GM19438 (cell line): Measurements from ENCODE around the gene ST6GALNAC3.
"Not testable (repeated sequence)": the region's sequence is repeated elsewhere in the genome, so short reads cannot be mapped to it uniquely, and the experiment has no call there.

ENCODE experiments used
- ATAC-seq: cut with Tn5 transposase; IDR thresholded peaks from one replicate; pipeline ENCODE4 v1.9.1; 2021; ENCODE audit warnings: low read depth; ENCODE audit not compliant: unreplicated experiment

The ST6GALNAC3 gene

DNA sequence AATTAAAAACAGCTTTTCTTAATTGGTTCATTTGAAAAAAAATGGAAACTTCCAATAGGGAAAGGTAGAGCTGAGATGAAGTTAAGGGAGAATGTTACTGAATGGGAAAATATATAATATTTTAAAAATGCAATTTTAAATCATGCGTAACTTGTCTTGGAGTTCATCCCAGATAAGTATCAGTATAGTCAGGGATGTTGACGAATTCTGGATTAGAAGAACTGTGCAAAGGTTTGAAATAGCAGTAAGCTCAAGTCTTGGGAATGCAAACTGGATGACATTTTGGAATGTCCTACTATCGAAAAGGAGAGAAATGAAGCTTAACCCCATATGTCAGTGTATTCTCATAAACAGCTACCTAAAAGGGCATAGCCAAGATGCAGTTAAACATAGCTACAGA lies 4.0 kb upstream of the ST6GALNAC3 start:
- ATAC-seq: no peak

DNA sequence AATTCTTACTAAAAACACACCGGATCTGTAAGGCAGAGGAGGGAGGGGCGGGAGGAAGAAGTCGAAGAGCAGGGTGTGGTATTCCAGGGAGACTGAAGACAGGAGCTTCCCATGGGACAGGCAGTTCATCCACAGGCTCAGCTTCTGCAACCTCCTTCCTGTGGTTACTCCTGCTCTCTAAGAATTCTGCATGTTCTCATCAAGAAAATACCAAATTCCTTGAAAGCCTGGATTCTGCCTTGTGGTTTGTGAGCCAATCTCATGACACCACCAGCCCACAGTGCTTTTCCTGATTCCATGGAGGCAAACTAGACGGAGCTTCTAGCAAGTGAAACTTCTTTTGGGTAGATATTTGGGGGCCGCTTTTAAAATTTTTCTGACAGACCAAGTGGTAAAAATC lies 1.1 kb upstream of the ST6GALNAC3 start:
- no peak for ATAC-seq

DNA sequence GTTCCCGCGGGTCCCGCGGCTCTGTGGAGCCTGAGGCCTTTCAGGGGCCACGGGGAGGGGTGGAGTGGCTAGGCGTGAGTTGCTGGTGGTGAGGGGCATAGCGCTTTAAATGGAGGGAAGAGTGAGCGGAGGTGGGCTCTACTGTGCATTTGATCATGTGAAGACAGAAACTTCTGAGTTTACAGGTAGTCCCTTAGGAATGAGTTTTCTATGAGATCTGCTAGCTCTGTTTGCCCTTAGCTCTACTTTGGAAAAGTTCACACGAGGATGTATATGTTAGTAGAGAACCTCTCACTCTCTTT lies 593 bp downstream of the ST6GALNAC3 start:
- ATAC-seq: no peak

DNA sequence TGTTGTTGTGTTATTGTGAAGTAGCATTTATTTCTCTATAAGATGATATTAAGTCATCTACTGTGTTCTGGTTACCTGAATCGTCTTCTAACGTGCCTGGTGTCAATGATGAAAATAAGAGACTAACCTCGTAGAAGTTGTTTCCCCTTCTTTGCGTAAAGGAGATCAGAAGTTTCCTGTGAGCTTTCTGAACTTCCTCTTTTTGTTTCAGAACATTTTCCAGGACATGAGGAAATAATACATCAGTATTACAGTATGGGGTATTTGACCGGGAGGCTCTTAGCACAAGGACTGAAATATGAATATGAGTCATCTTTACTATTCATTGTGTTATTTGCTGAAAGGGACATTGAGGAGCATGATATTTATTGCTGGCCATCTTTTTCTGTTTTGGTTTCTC lies 1.3 kb downstream of the ST6GALNAC3 start:
- no peak for ATAC-seq

DNA sequence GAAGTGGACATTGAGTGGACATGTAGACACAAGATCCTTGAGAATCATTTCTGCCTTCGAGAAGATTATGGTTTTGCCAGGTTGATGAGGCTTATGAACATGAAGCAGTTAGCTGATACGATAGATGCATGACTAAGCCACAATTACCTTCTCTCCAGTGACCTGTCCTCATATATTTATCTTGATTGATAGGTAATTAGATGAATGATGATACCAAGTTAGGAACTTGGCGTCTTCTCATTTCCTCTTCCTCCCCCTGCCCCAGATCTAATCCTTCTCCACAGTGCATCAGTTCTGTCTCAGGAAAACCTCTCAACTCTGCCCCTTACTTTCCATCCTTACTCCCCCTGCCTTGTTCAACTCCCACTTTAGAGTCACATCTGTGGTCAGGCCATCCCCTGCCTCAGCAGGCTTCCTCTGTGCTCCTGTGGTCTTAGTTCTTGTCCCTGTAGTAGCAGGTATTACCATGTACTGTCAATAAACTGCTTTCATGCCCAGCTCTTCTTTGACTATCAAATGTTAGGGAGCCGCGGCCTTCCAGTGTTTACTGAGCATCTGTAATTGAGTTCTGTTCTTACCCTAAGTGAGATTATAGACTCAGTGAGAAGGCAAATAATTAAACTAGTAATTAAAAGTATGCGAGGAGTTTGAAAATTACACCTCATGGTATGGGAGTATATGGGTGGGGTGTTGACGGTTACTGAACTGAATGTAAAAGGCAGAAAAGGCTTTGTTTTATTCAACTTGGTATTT lies 5.1 kb downstream of the ST6GALNAC3 start:
- ATAC-seq: no peak

DNA sequence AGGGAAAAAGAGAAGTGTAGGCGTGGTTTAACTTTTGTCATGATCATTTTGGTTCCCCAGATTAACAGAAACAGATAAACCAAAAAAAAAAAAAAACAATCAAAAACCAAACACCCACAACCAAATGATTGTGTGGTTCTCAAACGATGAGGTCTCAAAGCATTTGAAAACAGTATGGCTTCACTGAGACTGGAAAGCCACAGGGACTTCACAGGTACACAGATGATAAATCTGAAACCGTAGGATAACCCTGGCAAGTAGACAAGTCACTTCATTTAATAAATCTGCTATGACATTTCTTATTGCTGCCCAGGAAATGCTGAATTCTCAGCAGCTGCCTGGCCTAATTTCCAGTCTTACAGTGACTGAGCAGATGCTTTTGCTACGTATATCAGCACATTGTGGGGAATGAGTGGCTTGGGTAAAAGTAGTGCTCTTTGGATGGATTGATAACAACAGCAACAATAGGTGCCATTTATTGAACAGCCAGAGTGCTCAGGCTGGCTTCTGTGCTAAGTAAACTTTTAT lies 6.1 kb downstream of the ST6GALNAC3 start:
- ATAC-seq: no peak

DNA sequence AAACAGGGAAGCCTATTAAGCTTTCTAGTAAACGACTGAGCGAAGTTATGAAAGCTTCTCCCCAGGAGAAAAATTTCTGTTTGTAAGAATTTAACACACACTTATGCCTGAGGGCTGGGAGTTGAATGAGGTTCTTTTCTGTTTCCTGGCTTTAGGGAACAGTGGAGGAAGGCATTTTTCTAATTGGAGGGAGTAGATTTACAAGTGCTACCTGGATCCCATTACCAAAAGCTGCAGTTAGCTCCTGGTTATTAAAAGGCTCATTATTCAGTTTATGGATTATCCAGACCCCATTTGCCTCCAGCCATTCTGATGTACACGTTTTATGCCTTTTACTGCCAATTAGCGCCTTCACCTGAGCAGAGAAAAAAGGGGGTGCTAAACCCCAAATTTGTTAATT lies 7.5 kb downstream of the ST6GALNAC3 start:
- ATAC-seq: no peak

DNA sequence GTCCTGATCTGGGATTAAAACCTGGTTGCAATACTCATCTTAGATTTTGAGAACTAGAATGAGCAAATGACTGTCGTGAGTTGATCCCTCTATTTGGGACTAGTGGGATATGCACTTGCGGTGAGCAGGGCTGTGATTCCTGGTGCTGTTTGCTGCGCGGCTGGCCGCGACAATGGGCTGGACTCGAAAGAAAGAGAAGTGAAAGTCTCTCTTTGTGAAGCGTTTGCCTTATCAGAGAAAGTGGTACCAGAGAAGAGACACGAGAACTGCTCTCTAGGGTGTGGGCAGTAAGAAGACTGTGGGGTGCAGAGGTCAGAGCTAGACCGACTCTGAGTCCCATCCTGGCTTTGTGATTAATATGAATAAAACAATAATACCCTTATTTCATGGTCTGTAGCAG lies 8.6 kb downstream of the ST6GALNAC3 start:
- no peak for ATAC-seq

DNA sequence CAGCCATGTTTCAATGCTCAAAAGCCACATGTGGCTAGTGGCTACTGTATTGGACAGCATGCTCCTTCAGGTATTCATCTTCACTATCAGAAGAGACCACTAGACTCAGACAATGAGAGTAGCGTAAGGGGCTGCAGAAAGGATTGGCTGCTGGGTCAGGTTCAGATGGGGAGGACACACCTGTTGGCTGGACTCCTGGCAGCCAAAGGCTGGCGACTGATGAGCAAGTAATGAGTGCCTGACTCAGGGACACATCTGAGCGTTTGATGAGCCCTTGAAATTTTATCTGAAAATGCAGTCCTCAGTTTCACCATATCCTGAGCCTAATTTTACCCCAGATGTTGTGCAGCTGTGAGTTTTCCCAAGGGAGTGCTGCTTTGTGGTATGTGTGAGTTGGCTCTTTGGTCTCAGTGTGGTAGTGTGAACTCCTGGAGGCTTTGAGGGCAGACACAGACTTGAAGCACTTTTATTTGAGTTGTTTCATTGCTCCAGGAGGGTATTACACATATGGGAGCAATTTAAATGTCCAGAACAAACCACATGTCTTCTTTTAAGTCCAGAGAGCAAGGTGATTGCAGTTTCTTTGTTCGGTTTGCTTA lies 9.6 kb downstream of the ST6GALNAC3 start:
- no peak for ATAC-seq

DNA sequence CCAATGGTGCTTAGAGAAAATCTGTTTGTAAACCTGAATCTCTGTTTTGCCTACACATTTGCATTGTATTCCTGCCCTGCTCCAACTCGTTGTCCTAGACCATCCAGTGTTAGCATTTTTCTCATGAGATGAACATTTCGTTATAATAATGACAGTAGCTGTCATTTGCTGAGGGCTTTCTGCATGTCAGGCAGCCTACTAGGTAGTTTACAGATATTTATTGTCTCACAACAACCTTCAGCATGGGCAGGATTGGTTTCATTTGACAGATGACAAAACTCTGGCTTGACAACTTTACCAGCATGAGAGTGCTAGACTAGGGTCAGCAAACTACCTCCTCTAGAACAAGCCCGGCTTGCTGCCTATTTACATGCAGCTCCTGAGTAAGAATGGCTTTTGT lies 10.1 kb downstream of the ST6GALNAC3 start:
- no peak for ATAC-seq

DNA sequence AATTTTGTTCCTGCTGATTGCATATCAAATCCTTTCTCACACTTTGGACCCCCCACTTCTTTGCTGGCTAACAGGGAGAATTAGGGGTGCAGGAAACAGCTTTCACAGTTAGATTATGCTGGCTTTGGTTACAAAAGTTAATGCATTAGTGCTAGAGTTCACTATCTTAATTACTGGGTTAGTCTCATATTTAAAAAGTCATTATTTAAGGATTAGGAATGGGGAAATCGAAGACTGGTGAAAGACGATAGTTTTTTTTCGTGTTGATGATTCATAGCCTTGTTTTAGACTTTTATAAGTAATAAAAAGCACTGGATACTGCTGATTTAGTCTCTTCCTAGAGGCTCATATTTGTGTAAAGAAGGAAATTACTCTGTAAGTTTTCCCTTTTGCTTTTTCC lies 11.6 kb downstream of the ST6GALNAC3 start:
- no peak for ATAC-seq

DNA sequence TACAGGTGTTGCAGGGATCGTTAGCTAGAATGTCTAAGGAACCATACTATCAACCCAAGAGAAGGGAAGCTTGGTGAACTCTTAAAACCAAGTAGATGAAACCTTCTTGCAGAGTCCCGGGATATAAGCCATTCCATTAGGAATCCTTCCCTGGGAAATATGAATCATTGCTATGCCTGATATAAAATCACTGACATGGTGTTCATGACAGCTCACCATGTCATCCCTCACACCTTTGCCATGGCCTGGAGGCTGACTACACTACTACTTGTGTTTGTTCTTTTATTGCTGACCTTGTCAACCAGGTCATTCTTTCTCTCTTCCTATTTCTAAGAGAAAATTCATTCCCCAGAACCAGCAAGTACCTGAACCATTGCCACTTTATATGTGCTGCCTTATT lies 12.1 kb downstream of the ST6GALNAC3 start:
- no peak for ATAC-seq

DNA sequence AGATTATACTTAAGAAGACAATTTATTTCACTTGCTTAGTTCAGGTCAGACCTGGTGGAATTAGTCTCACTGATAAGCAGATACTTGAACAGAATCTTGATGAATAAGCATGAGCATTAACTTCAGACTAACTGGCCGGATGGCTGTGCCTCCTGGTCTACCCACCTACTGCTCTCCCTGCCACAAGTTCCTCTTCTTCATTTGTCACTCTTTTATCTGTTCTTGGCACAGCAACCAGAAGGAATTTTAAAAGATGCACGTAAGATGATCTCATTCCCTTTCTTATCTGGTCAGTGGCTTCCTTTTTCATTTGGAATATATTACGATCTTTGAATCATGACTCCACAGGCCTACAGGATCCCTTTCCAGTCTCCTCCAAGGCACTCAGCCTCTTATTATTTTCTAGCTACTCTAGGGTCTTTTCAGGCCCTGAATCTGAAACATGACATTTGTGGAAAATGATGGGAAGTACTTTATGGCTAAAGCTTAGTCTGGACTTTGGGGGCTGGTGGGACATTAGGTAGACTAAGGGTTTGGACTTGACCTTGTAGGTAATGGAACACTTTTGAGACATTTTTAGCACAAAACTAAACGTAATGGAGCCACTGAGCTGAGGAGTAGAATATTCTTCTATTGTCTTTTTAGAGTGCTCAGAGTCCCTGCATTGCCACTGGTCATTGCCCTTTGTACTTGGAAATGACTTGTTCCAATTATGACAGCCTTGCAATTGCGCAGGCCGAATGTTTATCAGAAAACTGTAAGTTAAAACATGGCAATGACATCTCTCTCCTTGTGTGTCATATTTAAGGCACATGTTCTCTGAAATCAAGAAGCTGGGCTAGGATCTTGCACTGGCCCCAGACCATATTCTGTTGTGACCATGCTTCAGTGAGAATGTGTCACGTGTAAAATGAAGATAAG lies 16.0 kb downstream of the ST6GALNAC3 start:
- no peak for ATAC-seq

DNA sequence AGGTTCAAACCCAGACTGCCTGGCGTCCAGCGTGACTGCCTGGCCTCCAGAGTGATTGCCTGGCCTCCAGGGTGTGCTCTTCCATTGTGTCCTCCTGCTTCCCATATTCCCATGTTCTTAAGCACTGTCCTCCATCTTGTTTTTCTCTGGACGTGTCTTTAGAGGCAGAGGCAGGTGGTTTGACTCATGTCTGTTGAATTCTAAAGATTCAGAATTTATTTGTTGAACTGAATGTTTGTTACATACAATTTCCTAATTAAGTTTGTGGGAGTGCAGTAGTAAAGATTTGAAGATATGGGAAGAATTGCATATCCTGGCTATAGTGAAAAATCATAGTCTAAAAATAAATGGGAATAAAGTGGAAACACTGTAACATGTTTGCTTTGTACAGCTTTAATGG lies 18.3 kb downstream of the ST6GALNAC3 start:
- ATAC-seq: no peak

DNA sequence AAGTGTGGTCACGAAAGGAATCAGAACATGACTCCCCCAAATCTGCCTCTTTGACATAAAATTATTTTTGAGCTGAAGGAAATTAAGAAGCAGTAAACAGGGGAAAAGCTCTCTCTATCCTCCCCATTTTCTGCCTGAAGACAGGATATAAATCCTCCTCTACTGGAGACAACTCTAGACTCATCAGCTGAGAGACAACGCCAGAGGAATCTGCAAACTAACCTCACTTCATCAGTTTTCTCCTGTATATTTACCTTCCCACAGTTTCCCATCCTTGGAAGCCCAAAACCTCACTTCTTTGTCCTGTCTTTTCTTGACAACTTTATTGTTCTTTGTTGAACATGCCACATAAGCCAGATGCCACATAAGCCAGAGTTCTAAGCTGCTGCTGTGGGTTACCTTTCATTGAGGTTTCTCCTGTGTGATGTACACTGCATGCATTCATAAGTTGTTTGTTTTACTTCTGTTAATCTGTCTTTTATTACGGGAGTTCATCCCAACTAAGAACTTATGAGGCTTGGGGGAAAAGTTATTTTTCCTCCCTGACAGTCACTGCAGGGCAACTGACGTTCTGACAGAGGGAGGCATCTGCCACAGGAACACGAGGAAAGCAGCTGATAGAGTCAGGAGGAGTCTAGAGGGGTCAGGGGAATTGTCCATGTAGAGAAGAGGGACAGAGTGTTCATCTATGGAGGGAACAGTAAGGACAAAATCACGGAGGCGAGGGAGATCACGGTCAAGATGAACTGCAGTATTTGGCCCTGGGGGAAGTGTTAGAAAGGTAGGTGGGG lies 19.2 kb downstream of the ST6GALNAC3 start:
- ATAC-seq: no peak

DNA sequence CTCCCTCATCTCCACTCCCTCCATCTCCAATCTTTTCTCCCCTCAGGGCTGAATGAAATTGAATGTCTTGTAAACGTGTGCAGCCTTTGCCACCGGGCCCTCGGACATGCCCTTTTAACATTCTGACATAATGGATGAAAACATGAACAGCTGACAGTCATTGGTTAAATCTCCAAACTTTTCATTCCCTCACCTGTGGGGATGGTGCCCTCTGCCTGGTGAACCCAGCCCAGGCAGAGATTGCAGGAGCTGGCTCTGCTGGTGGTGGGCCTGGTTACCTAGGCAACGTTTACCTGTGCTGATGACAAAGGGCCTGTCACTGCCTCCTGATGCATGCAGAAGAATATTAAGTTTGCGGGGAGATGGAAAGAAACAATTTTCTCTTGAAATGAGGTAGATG lies 21.3 kb downstream of the ST6GALNAC3 start:
- ATAC-seq: no peak

DNA sequence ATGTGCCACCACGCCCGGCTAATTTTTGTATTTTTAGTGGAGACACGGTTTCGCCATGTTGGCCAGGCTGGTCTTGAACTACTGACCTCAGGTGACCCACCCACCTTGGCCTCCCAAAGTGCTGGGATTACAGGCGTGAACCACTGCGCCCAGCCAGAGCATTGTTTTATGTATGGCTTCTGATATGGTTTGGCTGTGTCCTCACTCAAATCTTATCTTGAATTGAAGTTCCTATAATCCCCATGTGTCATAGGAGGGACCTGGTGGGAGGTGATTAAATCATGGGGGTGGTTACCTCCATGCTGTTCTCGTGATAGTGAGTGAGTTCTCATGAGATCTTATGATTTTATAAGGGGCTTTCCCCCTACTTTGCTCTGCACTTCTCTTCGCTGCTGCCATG lies 22.5 kb downstream of the ST6GALNAC3 start:
- not testable (repeated sequence) for ATAC-seq

DNA sequence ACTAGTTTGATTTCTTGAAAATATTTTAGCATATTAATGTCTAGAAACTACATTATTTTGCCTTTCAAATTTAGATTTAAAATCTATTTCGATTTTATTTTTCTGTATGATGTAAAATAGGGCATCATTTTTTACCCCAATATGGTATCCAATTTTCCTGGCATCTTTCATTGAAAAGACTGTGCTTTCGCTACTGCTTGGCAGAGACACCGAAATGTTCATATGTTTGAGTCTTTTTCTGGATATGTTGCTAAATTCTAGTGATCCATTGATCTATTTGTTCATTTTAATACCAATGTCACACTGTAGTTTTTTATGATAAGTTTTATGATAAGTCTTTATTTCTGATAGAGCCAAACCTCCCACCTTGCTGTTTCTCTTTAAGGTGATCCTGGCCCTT lies 24.3 kb downstream of the ST6GALNAC3 start:
- ATAC-seq: no peak

DNA sequence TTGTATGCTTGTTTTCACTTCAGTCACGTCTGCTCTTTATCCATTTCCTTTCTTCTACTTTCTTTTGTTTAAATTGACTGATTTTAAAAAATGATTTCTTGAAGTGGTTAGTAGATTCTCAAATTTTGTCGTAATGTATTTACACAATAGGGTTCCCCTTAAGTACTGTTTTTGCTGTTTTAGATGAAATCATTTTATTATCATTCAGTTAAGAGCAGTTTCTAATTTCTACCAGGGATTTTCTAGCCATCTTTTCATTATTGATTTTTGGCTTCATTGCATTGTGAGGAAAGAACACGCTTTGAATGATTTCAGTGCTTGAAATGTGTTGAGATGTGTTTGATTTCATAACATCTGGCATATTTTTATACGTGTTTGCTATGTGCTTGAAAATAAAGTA lies 27.0 kb downstream of the ST6GALNAC3 start:
- no peak for ATAC-seq

DNA sequence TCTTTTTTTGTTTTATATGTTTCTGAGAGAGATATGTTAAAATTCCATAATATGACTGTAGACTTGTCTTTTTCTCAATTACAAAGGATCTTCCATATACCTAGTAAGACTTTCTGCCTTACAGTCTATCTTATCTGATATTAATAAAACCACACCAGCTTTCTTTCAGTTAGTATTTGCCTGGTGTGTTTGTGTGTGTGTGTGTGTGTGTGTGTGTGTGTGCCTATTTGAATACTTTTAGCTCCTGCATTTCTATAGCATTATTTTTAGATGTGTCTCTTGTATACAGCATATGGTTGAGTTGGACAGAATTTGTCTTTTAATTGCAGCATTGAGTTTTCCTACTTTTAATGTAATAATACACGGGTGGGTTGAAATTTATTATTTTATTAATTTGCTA lies 27.5 kb downstream of the ST6GALNAC3 start:
- ATAC-seq: no peak

DNA sequence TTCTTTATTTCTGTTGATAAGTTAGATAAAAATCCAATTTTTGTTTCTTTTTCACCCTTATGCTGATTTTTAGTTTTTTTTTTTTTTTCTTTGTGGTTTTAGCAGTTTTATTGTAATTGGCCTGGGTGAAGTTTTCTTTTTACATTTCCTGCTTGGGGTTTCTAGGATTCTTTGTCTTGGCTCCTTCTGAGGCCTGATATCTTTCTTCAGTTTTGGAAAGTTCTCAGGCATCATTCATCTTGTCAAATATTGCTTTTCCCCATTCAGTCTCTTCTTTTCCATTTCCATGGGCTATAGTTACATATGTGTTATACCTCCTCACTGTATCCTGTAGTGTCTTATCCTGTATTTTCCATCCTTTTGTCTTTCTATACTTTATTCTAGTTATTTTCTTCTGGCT lies 28.5 kb downstream of the ST6GALNAC3 start:
- ATAC-seq: no peak
